ENCODE measurements around the gene ZNF808. TPM values are rescaled to one million over a fixed set of nuclear protein-coding genes. Genes with fewer than 3 reads are reported as not detected.
A peak's percentile ranks its signal among the peaks of the same experiment; 100 is the strongest.
"Not testable (repeated sequence)": the region's sequence is repeated elsewhere in the genome, so short reads cannot be mapped to it uniquely, and the experiment has no call there.

Gene ZNF808
- total RNA-seq, 1 experiment from 2014 or later: 2.2 TPM

- DNase-seq (ENCODE audit: low spot score): not testable (repeated sequence)
These were observed 66.0 kb downstream of the ZNF808 start for GRCh38 chr19:52593441-52593840.

GRCh38 chr19:52599241-52599640 lies 71.8 kb downstream of the ZNF808 start:
- no peak for DNase-seq (ENCODE audit: low spot score)

- no peak for DNase-seq (ENCODE audit: low spot score)
These were observed 73.2 kb downstream of the ZNF808 start for GRCh38 chr19:52600639-52601024.

- peak; percentile 72 for DNase-seq (ENCODE audit: low spot score)
These were observed 73.8 kb downstream of the ZNF808 start for GRCh38 chr19:52601025-52601973.

- not testable (repeated sequence) for DNase-seq (ENCODE audit: low spot score)
These were observed 74.5 kb downstream of the ZNF808 start for GRCh38 chr19:52601974-52602366.

- no peak for DNase-seq (ENCODE audit: low spot score)
These were observed 75.5 kb downstream of the ZNF808 start for GRCh38 chr19:52602941-52603340.

DNA sequence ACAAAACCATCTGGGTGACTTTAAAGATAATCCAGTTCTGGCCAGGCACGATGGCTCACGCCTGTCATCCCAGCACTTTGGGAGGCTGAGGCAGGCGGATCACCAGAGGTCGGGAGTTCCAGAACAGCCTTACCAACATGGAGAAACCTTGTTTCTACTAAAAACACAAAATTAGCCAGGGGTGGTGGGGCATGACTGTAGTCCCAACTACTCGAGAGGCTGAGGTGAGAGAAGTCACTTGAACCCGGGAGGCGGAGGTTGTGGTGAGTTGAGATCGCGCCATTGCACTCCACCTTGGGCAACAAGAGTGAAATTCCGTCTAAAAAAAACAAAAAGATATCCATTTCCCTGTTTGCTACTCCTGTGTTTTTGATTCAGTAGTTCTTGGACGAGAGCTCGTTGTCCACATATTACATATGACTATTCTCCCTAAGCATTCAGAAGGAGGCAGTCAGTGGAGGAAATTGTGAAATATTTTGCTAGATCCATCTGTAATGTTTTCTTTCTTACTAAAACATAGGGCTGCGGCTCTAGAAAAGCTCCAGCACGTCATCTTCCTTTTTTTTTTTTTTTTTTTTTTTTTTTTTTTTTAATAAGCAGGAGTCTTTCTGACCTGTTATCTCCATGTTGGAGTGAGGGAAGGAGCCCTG lies 76.2 kb downstream of the ZNF808 start:
- no peak for DNase-seq (ENCODE audit: low spot score)

Other genes with a start within 250 kb of the ZNF808 start
- 11.3 and 12.6 TPM in 2 replicates for gene ZNF480, start 230.5 kb upstream of the ZNF808 start, total RNA-seq (2014; rRNA removed; shearing (Covaris generic))
- gene ZNF610, start 191.4 kb upstream of the ZNF808 start, total RNA-seq (2014; rRNA removed; shearing (Covaris generic)): 1.3 and 1.4 TPM in 2 replicates
- 0.12 and 0.22 TPM in 2 replicates for gene ZNF880, start 157.7 kb upstream of the ZNF808 start, total RNA-seq (2014; rRNA removed; shearing (Covaris generic))
- gene ZNF528, start 129.8 kb upstream of the ZNF808 start, total RNA-seq (2014; rRNA removed; shearing (Covaris generic)): 0.43 and 8.6 TPM in 2 replicates
- gene ZNF534, start 98.5 kb upstream of the ZNF808 start, total RNA-seq (2014; rRNA removed; shearing (Covaris generic)): not detected in 2 replicates
- not detected in 2 replicates for gene ZNF578, start 74.1 kb upstream of the ZNF808 start, total RNA-seq (2014; rRNA removed; shearing (Covaris generic))
- 4.9 and 6.3 TPM in 2 replicates for gene ZNF701, start 42.6 kb downstream of the ZNF808 start, total RNA-seq (2014; rRNA removed; shearing (Covaris generic))
- 57.1 and 57.3 TPM in 2 replicates for gene ZNF83, start 110.7 kb downstream of the ZNF808 start, total RNA-seq (2014; rRNA removed; shearing (Covaris generic))
- gene ZNF611, start 207.4 kb downstream of the ZNF808 start, total RNA-seq (2014; rRNA removed; shearing (Covaris generic)): 9.7 and 11.7 TPM in 2 replicates